ENCODE data around the gene ZNF490.
A peak's percentile ranks its signal among the peaks of the same experiment; 100 is the strongest.
"Not testable (repeated sequence)": the region's sequence is repeated elsewhere in the genome, so short reads cannot be mapped to it uniquely, and the experiment has no call there.

ZNF490 gene

DNA sequence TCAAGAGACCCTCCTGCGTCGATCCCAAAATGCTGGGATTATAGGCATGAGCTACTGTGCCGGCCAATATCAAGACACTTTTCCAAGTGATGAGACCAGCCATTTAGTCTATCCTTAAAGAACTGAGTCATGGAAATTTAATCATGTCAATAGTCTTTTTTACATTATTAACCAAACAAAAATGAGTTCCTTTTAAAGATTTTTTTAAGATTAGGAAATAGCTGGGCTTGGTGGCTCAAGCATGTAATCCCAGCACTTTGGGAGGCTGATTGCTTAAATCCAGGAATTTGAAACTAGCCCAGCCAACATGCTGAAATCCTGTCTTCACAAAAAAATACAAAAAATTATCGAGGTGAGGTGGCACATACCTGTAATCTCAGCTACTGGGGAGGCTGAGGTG is 42.7 kb downstream of the ZNF490 start:
- H3K4me3 ChIP-seq (ENCODE audit: low read depth, low read length), result no peak overlapping the region
- TF ChIP-seq, protein P1, sequence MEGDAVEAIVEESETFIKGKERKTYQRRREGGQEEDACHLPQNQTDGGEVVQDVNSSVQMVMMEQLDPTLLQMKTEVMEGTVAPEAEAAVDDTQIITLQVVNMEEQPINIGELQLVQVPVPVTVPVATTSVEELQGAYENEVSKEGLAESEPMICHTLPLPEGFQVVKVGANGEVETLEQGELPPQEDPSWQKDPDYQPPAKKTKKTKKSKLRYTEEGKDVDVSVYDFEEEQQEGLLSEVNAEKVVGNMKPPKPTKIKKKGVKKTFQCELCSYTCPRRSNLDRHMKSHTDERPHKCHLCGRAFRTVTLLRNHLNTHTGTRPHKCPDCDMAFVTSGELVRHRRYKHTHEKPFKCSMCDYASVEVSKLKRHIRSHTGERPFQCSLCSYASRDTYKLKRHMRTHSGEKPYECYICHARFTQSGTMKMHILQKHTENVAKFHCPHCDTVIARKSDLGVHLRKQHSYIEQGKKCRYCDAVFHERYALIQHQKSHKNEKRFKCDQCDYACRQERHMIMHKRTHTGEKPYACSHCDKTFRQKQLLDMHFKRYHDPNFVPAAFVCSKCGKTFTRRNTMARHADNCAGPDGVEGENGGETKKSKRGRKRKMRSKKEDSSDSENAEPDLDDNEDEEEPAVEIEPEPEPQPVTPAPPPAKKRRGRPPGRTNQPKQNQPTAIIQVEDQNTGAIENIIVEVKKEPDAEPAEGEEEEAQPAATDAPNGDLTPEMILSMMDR (conservative IDR thresholded peaks at IDR 0.05; ENCODE audit: low read depth, low read length), result no peak
- no peak for DNase-seq (ENCODE audit: low read depth)

DNA sequence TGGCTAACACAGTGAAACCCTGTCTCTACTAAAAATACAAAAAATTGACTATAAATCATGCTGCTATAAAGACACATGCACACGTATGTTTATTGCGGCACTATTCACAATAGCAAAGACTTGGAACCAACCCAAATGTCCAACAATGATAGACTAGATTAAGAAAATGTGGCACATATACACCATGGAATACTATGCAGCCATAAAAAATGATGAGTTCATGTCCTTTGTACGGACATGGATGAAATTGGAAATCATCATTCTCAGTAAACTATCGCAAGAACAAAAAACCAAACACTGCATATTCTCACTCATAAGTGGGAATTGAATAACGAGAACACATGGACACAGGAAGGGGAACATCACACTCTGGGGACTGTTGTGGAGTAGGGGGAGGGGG is 44.2 kb downstream of the ZNF490 start:
- not testable (repeated sequence) for H3K4me3 ChIP-seq (ENCODE audit: low read depth, low read length); DNase-seq (ENCODE audit: low read depth)

DNA sequence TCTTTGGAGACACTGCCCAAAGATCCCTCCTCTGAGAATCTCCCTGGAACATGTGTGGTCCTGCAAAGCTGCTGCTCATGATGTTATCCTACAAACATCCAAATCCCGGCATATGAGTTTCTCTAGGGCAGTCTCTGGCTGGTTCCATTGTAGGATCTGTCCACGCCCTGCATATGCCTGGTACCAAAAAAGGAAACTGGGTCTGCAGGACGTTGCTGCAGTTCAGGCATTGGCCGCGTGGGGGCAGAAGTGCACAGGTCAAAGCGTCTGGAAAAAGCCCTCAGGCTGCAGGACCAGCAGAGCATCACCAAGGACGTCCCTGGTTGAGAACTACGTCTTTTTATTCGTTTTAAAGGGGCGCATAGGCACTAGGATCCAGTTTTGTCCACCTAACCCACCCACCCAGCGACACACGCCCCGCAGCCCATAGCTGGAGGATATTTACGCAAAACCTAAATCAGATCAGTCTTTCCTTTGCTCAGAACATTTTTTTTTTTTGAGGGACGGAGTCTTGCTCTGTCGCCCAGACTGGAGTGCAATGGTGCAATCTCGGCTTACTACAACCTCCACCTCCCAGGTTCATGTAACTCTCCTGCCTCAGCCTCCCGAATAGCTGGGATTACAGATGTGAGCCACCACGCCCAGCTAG is 46.5 kb downstream of the ZNF490 start:
- TF ChIP-seq, protein P1 (conservative IDR thresholded peaks at IDR 0.05; ENCODE audit: low read depth, low read length), result peak; percentile 99
- DNase-seq (ENCODE audit: low read depth), result peak; percentile 91
- H3K4me3 ChIP-seq (ENCODE audit: low read depth, low read length), result no peak overlapping the region

DNA sequence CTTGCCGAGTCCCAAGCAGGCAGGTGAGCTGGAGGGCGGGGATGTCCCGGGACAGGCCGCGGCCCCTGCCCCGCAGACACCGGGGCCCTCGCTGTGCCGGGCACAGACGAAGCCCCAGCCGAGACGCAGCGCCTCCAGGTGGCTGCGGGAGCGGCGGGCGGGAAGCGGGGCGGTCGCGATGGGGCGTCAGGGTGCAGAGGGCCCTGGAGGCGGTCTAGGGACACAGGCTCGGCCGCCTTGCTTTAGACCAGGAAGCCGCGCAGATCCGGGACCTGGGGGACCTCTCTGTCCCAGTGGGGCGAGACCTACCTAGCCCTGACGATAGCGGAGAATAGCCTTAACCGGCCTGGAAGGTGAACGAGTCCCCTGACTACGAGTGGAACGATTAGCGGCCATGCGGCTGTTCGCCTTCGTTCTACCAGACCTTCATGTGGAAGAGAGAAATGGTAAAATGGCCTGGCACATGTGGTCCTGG is 55.1 kb downstream of the ZNF490 start:
- H3K4me3 ChIP-seq (ENCODE audit: low read depth, low read length), result no peak overlapping the region
- DNase-seq (ENCODE audit: low read depth), result no peak
- TF ChIP-seq, protein P1 (conservative IDR thresholded peaks at IDR 0.05; ENCODE audit: low read depth, low read length), result no peak

DNA sequence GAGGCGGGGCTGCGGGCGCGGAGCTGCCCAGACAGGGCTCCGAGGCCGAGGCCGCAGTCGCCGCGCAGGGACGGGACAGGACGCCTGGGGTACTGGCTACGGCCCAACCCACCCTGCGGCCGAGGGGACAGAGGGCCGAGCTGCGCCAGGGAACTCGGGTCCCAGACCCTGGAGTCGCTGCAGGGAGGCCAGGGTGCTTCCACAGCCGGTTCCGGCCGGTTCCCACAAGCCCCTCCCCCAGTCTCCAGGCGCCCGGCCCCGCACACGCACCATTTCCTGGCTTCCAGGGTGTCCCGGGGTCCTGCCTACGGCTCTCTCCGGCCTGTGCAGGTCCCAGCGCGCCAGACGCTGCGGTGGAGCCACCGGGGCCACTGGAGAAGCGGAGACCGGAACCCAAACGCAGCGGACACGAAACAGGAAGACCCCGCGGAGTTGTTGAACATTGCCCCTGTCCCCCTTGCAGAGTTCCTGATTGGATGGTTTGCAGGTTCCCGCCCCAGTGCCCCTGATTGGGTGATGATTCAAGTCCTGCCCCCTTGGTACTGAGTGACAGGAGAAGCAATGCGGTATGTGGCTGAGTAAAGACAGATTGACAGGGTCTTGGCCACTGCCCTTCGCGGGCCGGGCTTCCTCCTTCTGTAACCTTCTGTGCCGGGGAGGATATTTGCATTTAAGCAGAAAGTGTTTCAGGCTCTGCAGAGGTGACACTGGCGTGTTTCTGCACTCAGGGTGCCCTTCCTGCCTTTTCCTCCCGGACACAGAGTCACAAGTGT is 59.4 kb downstream of the ZNF490 start, which contains the start of gene ZNF564:
Gene ZNF564, minus strand, starts transcription at position 423 of the 773 bp plus-strand sequence. Its CDS starts 150 bp downstream, at position 273.
- H3K4me3 ChIP-seq (ENCODE audit: low read depth, low read length), result peak within 1 kb of the TSS; percentile 98
- DNase-seq (ENCODE audit: low read depth), result peak; percentile 99
- TF ChIP-seq, protein P1 (conservative IDR thresholded peaks at IDR 0.05; ENCODE audit: low read depth, low read length), result no peak

DNA sequence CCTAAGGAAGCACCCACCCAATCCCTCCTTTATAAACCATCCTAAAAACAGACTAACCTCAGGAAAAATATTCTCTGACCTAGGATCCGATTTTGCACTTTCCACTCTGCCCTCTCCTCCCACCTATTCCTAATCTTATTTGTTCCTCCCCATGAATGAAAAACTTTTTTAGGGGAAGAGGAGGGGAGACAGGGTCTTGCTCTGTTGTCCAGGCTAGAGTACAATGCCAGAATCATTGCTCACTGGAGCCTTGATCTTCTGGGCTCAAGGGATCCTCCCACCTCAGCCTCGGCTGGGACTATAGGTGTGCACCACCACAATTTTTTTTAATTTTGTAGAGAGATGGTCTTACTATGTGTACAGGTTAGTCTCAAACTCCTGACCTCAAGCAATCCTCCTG is 63.7 kb downstream of the ZNF490 start:
- TF ChIP-seq, protein P1 (conservative IDR thresholded peaks at IDR 0.05; ENCODE audit: low read depth, low read length), result no peak
- no peak overlapping the region for H3K4me3 ChIP-seq (ENCODE audit: low read depth, low read length)
- no peak for DNase-seq (ENCODE audit: low read depth)

DNA sequence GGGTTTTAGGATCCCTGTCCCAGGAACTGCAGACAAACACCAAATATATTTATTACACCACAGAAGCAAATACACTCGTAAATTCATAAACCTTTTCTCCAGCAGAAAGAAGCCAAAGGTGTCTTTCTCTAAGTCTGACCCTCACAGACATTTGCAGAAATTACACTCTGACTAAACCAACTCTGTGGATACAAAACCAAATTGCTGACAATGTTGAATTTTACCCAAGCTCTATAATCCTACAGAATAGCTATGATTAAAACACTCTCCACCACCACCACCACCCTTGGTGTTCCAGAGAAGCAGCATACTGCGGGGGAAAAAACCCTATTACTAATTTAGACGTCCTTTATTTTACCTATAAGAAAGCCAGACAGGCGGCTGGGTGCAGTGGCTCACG is 64.5 kb downstream of the ZNF490 start:
- no peak for DNase-seq (ENCODE audit: low read depth)
- no peak overlapping the region for H3K4me3 ChIP-seq (ENCODE audit: low read depth, low read length)
- TF ChIP-seq, protein P1 (conservative IDR thresholded peaks at IDR 0.05; ENCODE audit: low read depth, low read length), result no peak

Data from choroid plexus epithelial cell (primary cell).